K562 (cell line): ENCODE data around the gene HOXB4. TPM values are rescaled to one million over a fixed set of nuclear protein-coding genes. Genes with fewer than 3 reads are reported as not detected.

Experiments
- ATF3 ChIP-seq, 2 experiments: fragments of 450-650 bp in 1 of 2; sonication (generic) in 1 of 2; formaldehyde crosslinking in 1 of 2; IDR thresholded peaks in 1 of 2; conservative IDR thresholded peaks in 1 of 2; 2 replicates each; pipeline versions ENCODE4 v1.6.1 to v1.8.1; 2016 to 2023; ENCODE audit warnings: mild to moderate bottlenecking in 2 of 2, moderate library complexity in 2 of 2, inconsistent platforms in 1 of 2, missing genetic modification reagents in 1 of 2
- BCLAF1 ChIP-seq, 2 experiments: fragments of 450-650 bp in 1 of 2; IDR thresholded peaks; 2 replicates each; pipeline ENCODE4 v1.6.1; 2011 to 2017; ENCODE audit warnings: low read depth in 2 of 2, antibody characterized with exemption in 1 of 2, borderline replicate concordance in 1 of 2, low read length in 1 of 2, mild to moderate bottlenecking in 1 of 2, mixed read lengths in 1 of 2; ENCODE audit not compliant: control insufficient read depth in 1 of 2
- CCNT2 ChIP-seq: IDR thresholded peaks from 2 replicates; pipeline ENCODE4 v1.6.1; 2011; ENCODE audit warnings: borderline replicate concordance, low read depth, mild to moderate bottlenecking, moderate library complexity, mixed read lengths, low read length; ENCODE audit not compliant: insufficient read length; ENCODE audit errors: extremely low read depth
- CREB3 ChIP-seq: fragments of 450-650 bp; conservative IDR thresholded peaks from 2 replicates; pipeline ENCODE4 v1.6.1; 2016; ENCODE audit warnings: missing genetic modification characterization, low read depth, mild to moderate bottlenecking, missing compliant biosample characterization, moderate library complexity
- DLX4 ChIP-seq: fragments of 250-450 bp; sonication (Bioruptor Pico); IDR thresholded peaks from 2 replicates; pipeline ENCODE4 v1.6.1; 2021; ENCODE audit warnings: mild to moderate bottlenecking
- EP400 ChIP-seq: fragments of 450-650 bp; IDR thresholded peaks from 2 replicates; pipeline ENCODE4 v1.6.1; 2017; ENCODE audit warnings: antibody characterized with exemption, mild to moderate bottlenecking, moderate library complexity
- HMGXB4 ChIP-seq: sonication (generic); formaldehyde crosslinking; IDR thresholded peaks from 2 replicates; pipeline ENCODE4 v1.8.1; 2023; ENCODE audit warnings: mild to moderate bottlenecking, missing genetic modification reagents
- NFIC ChIP-seq: fragments of 450-650 bp; IDR thresholded peaks from 2 replicates; pipeline ENCODE4 v1.6.1; 2017; ENCODE audit warnings: mild to moderate bottlenecking, inconsistent platforms
- PBX2 ChIP-seq, 2 experiments: IDR thresholded peaks in 1 of 2; conservative IDR thresholded peaks in 1 of 2; 2 replicates each; pipeline ENCODE4 v1.6.1; 2016; ENCODE audit warnings: low read depth in 2 of 2, mild to moderate bottlenecking in 1 of 2, missing compliant biosample characterization in 1 of 2, missing genetic modification characterization in 1 of 2, moderate library complexity in 1 of 2
- RBM22 ChIP-seq: fragments of 200-400 bp; formaldehyde crosslinking; IDR thresholded peaks from 2 replicates; pipeline ENCODE4 v1.6.1; 2018; ENCODE audit warnings: low read length, low read depth; ENCODE audit not compliant: poor library complexity, severe bottlenecking
- ZC3H8 ChIP-seq: fragments of 450-650 bp; IDR thresholded peaks from 2 replicates; pipeline ENCODE4 v1.6.1; 2017
- ZNF12 ChIP-seq: sonication (generic); formaldehyde crosslinking; IDR thresholded peaks from 2 replicates; pipeline ENCODE4 v1.4.0; 2020; ENCODE audit warnings: mild to moderate bottlenecking, missing genetic modification reagents
- ZNF444 ChIP-seq: fragments of 250-450 bp; sonication (Bioruptor Pico); IDR thresholded peaks from 2 replicates; pipeline ENCODE4 v1.4.0; 2020; ENCODE audit warnings: mild to moderate bottlenecking, moderate library complexity
- polyA plus RNA-seq, 8 experiments: library from polyadenylated mRNA; depleted of rRNA in 4 of 8; stranded (reverse) in 5 of 8; unstranded in 3 of 8; fragments of >200 nt; fragmentation: Nextera tagmentation in 2 of 8; fragmentation: Illumina TruSeq in 1 of 8; extraction: Ambion mirVana in 2 of 8; extraction: Trizol in 1 of 8; gene quantifications; 2 replicates each; pipeline versions ENCODE4 v1.2.1 to v1.2.3, GENCODE V29; 2011 to 2014; ENCODE audit warnings: inconsistent platforms in 1 of 8, missing spikeins in 1 of 8
- total RNA-seq, 7 experiments: library from RNA; depleted of rRNA in 6 of 7; stranded (reverse); fragments of >200 nt in 6 of 7; fragmentation: Illumina TruSeq in 2 of 7; extraction: Trizol in 2 of 7; gene quantifications; 2 replicates each; pipeline versions ENCODE4 v1.2.1 to v1.2.3, GENCODE V29; 2011 to 2021; ENCODE audit warnings: low replicate concordance in 1 of 7

HOXB4 gene
- total and polyA plus RNA-seq, 9 of the 15 experiments (the other 6 are each of a cell fraction or from before 2014, with no cell fraction given): 1.6 to 34.9 (median 14.9) TPM

GRCh38 chr17:48621410-48622392 is 43.6 kb upstream of the HOXB4 start (continued):
- TF ChIP-seq BCLAF1 (IDR thresholded peaks at IDR 0.05; ENCODE audit: borderline replicate concordance in 1 of 2, control insufficient read depth in 1 of 2, low read depth in 2 of 2, low read length in 1 of 2): 0 out of 4 replicates have a peak, but pooled peaks of 1 of the 2 experiments have one; percentile 47
- no peak for TF ChIP-seq HMGXB4 (CRISPR knock-in tag)
- TF ChIP-seq PBX2 (CRISPR knock-in tag; IDR thresholded peaks at IDR 0.05; ENCODE audit: low read depth): no peak
- no peak for TF ChIP-seq PBX2 (tag; conservative IDR thresholded peaks at IDR 0.05; ENCODE audit: low read depth)
- TF ChIP-seq ZNF444 (CRISPR knock-in tag): no peak
- TF ChIP-seq NFIC: 0 out of 2 replicates have a peak, but pooled peaks have one; percentile 15
- peak; percentile 94 for TF ChIP-seq RBM22
- no peak for TF ChIP-seq CREB3 (tag)
- no peak for TF ChIP-seq ZNF12
- TF ChIP-seq CCNT2: peak; percentile 38
- TF ChIP-seq EP400: no peak
- TF ChIP-seq ATF3 (IDR thresholded peaks at IDR 0.05): 0 out of 2 replicates have a peak, but pooled peaks have one; percentile 17
- no peak for TF ChIP-seq ATF3 (CRISPR knock-in tag; conservative IDR thresholded peaks at IDR 0.05)
- no peak for TF ChIP-seq DLX4
- TF ChIP-seq ZC3H8: no peak
